ENCODE data around the gene SETDB2. TPM values are rescaled to one million over a fixed set of nuclear protein-coding genes. Genes with fewer than 3 reads are reported as not detected.

The SETDB2 gene
- total RNA-seq, 1 donor from 2014 or later, result 7.7 TPM

DNA sequence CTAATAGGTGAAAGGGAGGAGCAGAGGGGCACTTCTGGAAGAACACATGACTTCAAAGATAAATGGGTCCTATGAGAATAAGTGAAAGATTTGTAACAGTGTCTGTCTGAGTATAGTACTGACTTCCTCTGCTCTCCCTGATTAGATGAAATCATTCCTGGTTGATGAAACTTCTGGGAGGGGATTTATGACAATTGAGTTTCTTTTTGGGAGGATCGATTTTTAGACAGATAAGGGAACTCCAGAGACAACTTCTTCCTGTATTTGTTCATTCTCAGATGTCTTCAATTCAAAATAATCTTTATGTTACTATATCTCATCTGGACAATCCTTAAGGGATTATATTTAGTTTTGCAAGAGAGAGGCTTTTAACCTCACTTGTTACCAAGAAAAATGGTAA lies 20.0 kb downstream of the SETDB2 start:
- peaks cover 25% of the 10 kb centered on the region for H3K36me3 Mint-ChIP-seq (ENCODE audit: unreplicated experiment)
- TF ChIP-seq, protein P1, sequence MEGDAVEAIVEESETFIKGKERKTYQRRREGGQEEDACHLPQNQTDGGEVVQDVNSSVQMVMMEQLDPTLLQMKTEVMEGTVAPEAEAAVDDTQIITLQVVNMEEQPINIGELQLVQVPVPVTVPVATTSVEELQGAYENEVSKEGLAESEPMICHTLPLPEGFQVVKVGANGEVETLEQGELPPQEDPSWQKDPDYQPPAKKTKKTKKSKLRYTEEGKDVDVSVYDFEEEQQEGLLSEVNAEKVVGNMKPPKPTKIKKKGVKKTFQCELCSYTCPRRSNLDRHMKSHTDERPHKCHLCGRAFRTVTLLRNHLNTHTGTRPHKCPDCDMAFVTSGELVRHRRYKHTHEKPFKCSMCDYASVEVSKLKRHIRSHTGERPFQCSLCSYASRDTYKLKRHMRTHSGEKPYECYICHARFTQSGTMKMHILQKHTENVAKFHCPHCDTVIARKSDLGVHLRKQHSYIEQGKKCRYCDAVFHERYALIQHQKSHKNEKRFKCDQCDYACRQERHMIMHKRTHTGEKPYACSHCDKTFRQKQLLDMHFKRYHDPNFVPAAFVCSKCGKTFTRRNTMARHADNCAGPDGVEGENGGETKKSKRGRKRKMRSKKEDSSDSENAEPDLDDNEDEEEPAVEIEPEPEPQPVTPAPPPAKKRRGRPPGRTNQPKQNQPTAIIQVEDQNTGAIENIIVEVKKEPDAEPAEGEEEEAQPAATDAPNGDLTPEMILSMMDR (IDR thresholded peaks at IDR 0.05; ENCODE audit: partially characterized antibody, unreplicated experiment), result no peak
- no peak overlapping the region for H3K27ac Mint-ChIP-seq (ENCODE audit: unreplicated experiment)
- H3K4me1 Mint-ChIP-seq (ENCODE audit: low read depth, unreplicated experiment), result no peaks in the 10 kb centered on the region
- H3K4me3 Mint-ChIP-seq (ENCODE audit: unreplicated experiment), result no peak overlapping the region
- DNase-seq, result no peak
- no peaks in the 10 kb centered on the region for H3K9me3 Mint-ChIP-seq (ENCODE audit: unreplicated experiment)
- peaks cover 2% of the 10 kb centered on the region for H3K27me3 Mint-ChIP-seq (ENCODE audit: unreplicated experiment)

DNA sequence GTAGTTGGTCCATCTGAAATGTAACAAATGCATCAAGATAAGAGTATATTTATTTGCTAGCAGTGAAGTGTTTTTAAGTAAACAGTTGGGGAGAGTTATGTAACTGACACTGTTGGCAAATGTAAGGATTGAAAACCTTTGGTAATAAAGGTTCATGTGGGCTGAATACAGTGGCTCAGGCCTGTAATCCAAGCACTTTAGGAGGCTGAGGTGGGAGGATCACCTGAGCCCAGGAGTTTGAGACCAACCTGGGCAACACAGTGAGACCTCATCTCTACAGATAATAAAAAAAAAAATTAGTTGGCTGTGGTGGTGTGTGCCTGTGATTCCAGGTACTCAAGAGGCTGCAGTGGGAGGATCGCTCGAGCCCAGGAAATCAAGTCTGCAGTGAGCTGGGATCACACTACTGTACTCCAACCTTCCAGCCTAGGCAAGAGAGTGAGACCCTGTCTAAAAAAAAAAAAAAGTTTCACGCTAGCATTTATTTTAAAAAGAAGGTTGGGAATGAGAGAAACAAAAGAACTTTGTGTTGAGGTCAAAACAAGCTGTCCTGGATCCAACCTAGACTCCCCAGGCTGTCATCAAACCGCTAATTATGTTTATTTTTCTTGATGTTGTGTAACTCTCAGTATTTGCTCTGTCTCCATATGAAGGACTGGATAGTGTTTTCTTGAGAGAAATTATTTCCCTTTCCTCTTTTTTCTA lies 20.7 kb downstream of the SETDB2 start:
- Mint-ChIP-seq H3K36me3 (ENCODE audit: unreplicated experiment) (peaks cover 25% of the 10 kb centered on the region), H3K4me3 (ENCODE audit: unreplicated experiment) (no peak overlapping the region), H3K27me3 (ENCODE audit: unreplicated experiment) (peaks cover 2% of the 10 kb centered on the region), H3K27ac (ENCODE audit: unreplicated experiment) (no peak overlapping the region), H3K4me1 (ENCODE audit: low read depth, unreplicated experiment) (no peaks in the 10 kb centered on the region), H3K9me3 (ENCODE audit: unreplicated experiment) (no peaks in the 10 kb centered on the region)
- TF ChIP-seq, protein P1 (IDR thresholded peaks at IDR 0.05; ENCODE audit: partially characterized antibody, unreplicated experiment), result no peak
- DNase-seq, result no peak

DNA sequence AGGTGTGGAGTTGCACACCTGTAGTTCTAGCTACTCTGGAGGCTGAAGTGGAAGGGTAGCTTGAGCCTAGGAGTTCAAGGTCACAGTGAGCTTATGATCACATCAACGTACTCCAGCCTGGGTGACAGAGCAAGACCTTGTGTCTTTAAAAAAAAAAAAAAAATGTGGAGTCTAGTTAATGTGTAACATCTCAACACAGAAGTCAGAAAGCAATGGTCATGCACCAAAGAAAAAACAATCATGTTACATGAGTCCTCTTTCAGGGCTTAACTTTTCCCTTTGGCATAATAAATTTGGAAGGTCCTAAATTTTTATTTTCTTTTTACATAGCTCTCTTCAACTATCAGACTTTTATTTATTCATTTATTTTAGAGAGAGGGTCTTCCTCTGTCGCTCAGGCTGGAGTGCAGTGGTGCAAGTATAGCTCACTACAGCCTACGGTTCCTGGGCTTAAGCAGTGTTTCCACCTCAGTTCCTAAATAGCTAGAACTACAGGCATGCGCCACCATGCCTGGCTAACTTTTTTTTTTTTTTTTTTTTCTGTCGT lies 22.3 kb downstream of the SETDB2 start:
- Mint-ChIP-seq H3K36me3 (ENCODE audit: unreplicated experiment) (peaks cover 25% of the 10 kb centered on the region), H3K9me3 (ENCODE audit: unreplicated experiment) (no peaks in the 10 kb centered on the region), H3K27me3 (ENCODE audit: unreplicated experiment) (peaks cover 2% of the 10 kb centered on the region), H3K4me3 (ENCODE audit: unreplicated experiment) (no peak overlapping the region), H3K4me1 (ENCODE audit: low read depth, unreplicated experiment) (no peaks in the 10 kb centered on the region), H3K27ac (ENCODE audit: unreplicated experiment) (no peak overlapping the region)
- TF ChIP-seq, protein P1 (IDR thresholded peaks at IDR 0.05; ENCODE audit: partially characterized antibody, unreplicated experiment), result no peak
- no peak for DNase-seq

DNA sequence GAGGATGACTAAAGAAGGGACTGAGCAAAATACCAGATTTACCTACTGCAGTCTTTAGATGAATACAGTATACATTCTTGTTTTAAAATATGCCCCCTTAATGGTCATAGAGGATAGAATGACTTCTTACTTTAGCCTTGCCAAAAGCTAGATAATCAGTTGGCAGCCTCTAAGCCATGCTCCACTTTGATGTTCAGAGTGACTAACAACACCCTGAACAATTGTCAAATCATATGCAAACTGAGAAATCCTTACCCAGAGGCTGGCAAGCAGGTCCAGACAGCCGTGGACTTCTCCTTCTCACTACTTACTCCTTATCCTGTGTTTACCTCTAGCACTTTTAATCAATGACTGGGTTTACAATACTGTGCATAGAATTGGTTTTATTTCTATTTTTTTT lies 28.1 kb downstream of the SETDB2 start:
- Mint-ChIP-seq H3K4me3 (ENCODE audit: unreplicated experiment) (no peak overlapping the region), H3K9me3 (ENCODE audit: unreplicated experiment) (no peaks in the 10 kb centered on the region), H3K36me3 (ENCODE audit: unreplicated experiment) (no peaks in the 10 kb centered on the region), H3K4me1 (ENCODE audit: low read depth, unreplicated experiment) (no peaks in the 10 kb centered on the region), H3K27ac (ENCODE audit: unreplicated experiment) (no peak overlapping the region), H3K27me3 (ENCODE audit: unreplicated experiment) (no peaks in the 10 kb centered on the region)
- DNase-seq, result no peak
- TF ChIP-seq, protein P1 (IDR thresholded peaks at IDR 0.05; ENCODE audit: partially characterized antibody, unreplicated experiment), result no peak

DNA sequence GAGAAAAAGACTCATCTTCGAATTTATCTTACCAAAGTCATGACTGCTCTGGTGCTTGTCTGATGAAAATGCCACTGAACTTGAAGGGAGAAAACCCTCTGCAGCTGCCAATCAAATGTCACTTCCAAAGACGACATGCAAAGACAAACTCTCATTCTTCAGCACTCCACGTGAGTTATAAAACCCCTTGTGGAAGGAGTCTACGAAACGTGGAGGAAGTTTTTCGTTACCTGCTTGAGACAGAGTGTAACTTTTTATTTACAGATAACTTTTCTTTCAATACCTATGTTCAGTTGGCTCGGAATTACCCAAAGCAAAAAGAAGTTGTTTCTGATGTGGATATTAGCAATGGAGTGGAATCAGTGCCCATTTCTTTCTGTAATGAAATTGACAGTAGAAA lies 32.5 kb downstream of the SETDB2 start:
- TF ChIP-seq, protein P1 (IDR thresholded peaks at IDR 0.05; ENCODE audit: partially characterized antibody, unreplicated experiment), result no peak
- Mint-ChIP-seq H3K27me3 (ENCODE audit: unreplicated experiment) (no peaks in the 10 kb centered on the region), H3K9me3 (ENCODE audit: unreplicated experiment) (no peaks in the 10 kb centered on the region), H3K4me1 (ENCODE audit: low read depth, unreplicated experiment) (no peaks in the 10 kb centered on the region), H3K4me3 (ENCODE audit: unreplicated experiment) (no peak overlapping the region), H3K27ac (ENCODE audit: unreplicated experiment) (no peak overlapping the region), H3K36me3 (ENCODE audit: unreplicated experiment) (no peaks in the 10 kb centered on the region)
- DNase-seq, result no peak

Data from glutamatergic neuron (in vitro differentiated cells).